ENCODE measurements around the gene TRIM69.
"Not testable (repeated sequence)": the region's sequence is repeated elsewhere in the genome, so short reads cannot be mapped to it uniquely, and the experiment has no call there.

Gene TRIM69

GRCh38 chr15:44715797-44716334, 20.5 kb upstream of the TRIM69 start:
- no peak for DNase-seq (ENCODE audit: low spot score)

- DNase-seq (ENCODE audit: low spot score), result no peak
Measured at GRCh38 chr15:44716983-44717602, 19.2 kb upstream of the TRIM69 start.

GRCh38 chr15:44718180-44718926, 18.0 kb upstream of the TRIM69 start:
- DNase-seq (ENCODE audit: low spot score), result no peak

- DNase-seq (ENCODE audit: low spot score), result no peak
Measured at GRCh38 chr15:44718927-44719292, 17.4 kb upstream of the TRIM69 start.

GRCh38 chr15:44719293-44719999, 16.9 kb upstream of the TRIM69 start:
- no peak for DNase-seq (ENCODE audit: low spot score)

- not testable (repeated sequence) for DNase-seq (ENCODE audit: low spot score)
Measured at GRCh38 chr15:44720000-44720435, 16.3 kb upstream of the TRIM69 start.

GRCh38 chr15:44720460-44721176, 15.7 kb upstream of the TRIM69 start:
- no peak for DNase-seq (ENCODE audit: low spot score)

GRCh38 chr15:44722011-44722410, 14.3 kb upstream of the TRIM69 start:
- no peak for DNase-seq (ENCODE audit: low spot score)

- DNase-seq (ENCODE audit: low spot score), result no peak
Measured at GRCh38 chr15:44726136-44726535, 10.2 kb upstream of the TRIM69 start.

- no peak for DNase-seq (ENCODE audit: low spot score)
Measured at GRCh38 chr15:44726568-44727484, 9.5 kb upstream of the TRIM69 start.

- DNase-seq (ENCODE audit: low spot score), result no peak
Measured at GRCh38 chr15:44727485-44728231, 8.7 kb upstream of the TRIM69 start.

GRCh38 chr15:44728232-44728575, 8.1 kb upstream of the TRIM69 start:
- not testable (repeated sequence) for DNase-seq (ENCODE audit: low spot score)

GRCh38 chr15:44728576-44729407, 7.5 kb upstream of the TRIM69 start:
- DNase-seq (ENCODE audit: low spot score), result peak; percentile 90

- DNase-seq (ENCODE audit: low spot score), result peak; percentile 23
Measured at GRCh38 chr15:44729408-44730127, 6.8 kb upstream of the TRIM69 start.

GRCh38 chr15:44734839-44735481, 1.4 kb upstream of the TRIM69 start:
- DNase-seq (ENCODE audit: low spot score), result no peak

- no peak for DNase-seq (ENCODE audit: low spot score)
Measured at GRCh38 chr15:44735482-44736180, 697 bp upstream of the TRIM69 start.

GRCh38 chr15:44738340-44738984, 2.1 kb downstream of the TRIM69 start:
- DNase-seq (ENCODE audit: low spot score), result peak; percentile 29
